ENCODE measurements around the gene MYLK.

MYLK gene

DNA sequence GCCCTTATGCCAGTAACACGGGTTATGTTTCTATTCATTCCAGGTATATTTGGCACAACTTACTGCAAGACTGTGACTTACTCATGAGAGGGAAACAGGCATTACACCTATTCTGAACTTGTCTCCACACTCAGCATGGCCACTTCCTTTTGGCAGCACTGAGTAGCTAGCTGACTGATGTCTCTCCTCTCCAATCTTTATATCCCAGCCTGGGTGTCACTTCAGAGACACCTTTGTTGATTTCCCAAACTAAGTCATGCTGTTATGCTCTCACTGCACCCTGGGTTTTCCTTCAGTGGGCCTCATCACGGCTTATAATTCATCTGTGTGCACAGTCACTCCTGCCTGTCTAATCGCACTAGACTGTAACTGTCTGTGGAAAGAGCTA, 114.8 kb downstream of the MYLK start:
- H2AFZ ChIP-seq (ENCODE audit: low read length): no peak overlapping the region
- no peaks in the 10 kb centered on the region for H3F3A ChIP-seq (ENCODE audit: low read depth)
- H3K9me3 ChIP-seq (ENCODE audit: insufficient read depth, low read depth, low read length): no peaks in the 10 kb centered on the region
- H3K27me3 ChIP-seq (ENCODE audit: insufficient read depth, low read length, poor library complexity, severe bottlenecking): no peaks in the 10 kb centered on the region
- no peak overlapping the region for H3K4me2 ChIP-seq (ENCODE audit: low read depth, low read length, poor library complexity, severe bottlenecking)
- no peak overlapping the region for H3K4me3 ChIP-seq (ENCODE audit: low read length, poor library complexity, severe bottlenecking)
- H3K9ac ChIP-seq (ENCODE audit: low read depth, low read length, poor library complexity, severe bottlenecking): no peak overlapping the region
- no peaks in the 10 kb centered on the region for H3K36me3 ChIP-seq (ENCODE audit: insufficient read depth, low read length)
- no peaks in the 10 kb centered on the region for H4K20me1 ChIP-seq (ENCODE audit: insufficient read depth, low read length, poor library complexity, severe bottlenecking)
- H3K79me2 ChIP-seq (ENCODE audit: insufficient read depth, low read length): no peaks in the 10 kb centered on the region
- TF ChIP-seq EZH2phosphoT487 (IDR thresholded peaks at IDR 0.05; ENCODE audit: borderline replicate concordance): no peak
- TF ChIP-seq, protein P1, sequence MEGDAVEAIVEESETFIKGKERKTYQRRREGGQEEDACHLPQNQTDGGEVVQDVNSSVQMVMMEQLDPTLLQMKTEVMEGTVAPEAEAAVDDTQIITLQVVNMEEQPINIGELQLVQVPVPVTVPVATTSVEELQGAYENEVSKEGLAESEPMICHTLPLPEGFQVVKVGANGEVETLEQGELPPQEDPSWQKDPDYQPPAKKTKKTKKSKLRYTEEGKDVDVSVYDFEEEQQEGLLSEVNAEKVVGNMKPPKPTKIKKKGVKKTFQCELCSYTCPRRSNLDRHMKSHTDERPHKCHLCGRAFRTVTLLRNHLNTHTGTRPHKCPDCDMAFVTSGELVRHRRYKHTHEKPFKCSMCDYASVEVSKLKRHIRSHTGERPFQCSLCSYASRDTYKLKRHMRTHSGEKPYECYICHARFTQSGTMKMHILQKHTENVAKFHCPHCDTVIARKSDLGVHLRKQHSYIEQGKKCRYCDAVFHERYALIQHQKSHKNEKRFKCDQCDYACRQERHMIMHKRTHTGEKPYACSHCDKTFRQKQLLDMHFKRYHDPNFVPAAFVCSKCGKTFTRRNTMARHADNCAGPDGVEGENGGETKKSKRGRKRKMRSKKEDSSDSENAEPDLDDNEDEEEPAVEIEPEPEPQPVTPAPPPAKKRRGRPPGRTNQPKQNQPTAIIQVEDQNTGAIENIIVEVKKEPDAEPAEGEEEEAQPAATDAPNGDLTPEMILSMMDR (conservative IDR thresholded peaks at IDR 0.05; ENCODE audit: low read length): no peak
- H3K4me1 ChIP-seq (ENCODE audit: insufficient read depth, low read length, poor library complexity, severe bottlenecking): peaks cover 31% of the 10 kb centered on the region
- H3K9me2 ChIP-seq (replicated peaks; ENCODE audit: low read depth, low read length): no peaks in the 10 kb centered on the region

DNA sequence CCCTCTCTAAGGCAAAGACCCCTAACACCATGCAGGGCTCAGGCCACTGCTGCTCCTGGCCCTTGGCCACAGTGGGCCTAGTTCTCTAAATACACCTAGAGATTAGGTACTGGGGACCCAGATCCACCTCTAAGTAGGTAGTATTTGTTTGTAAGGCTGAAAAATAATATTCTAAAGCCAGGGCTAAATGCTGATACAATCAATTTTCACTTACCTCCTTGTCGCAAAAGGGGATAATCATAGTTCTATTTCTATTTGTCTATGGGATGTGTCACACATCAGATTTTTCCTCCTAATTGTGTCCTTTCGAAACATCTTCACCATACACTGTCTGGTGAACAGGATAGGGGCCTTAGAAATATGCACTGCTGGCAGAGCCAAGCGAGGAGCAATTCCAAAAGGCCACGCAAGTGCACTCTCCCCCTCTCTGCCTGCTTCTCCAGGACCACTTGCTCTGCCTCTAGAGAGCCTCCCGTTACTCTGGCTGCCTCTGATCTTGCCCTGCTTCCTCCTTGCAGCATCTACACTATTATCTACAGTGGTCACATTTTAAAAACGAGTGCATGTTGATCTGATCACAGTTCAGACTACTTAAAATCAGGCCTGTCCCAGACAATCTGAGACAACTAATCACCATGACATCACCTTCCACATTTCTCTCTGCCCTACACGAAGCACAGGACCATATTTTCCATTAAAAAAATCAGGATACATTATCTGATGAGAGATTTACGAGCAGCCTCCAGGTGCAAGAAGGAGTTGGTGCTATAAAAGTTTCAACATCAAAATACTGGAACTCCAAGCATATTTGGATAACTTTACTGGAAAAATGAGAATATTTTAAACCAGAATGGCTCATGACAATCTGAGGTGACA, 115.4 kb downstream of the MYLK start:
- Histone ChIP-seq H3K4me2 (ENCODE audit: low read depth, low read length, poor library complexity, severe bottlenecking) (no peak overlapping the region), H3K9ac (ENCODE audit: low read depth, low read length, poor library complexity, severe bottlenecking) (no peak overlapping the region), H3K27me3 (ENCODE audit: insufficient read depth, low read length, poor library complexity, severe bottlenecking) (no peaks in the 10 kb centered on the region), H3K79me2 (ENCODE audit: insufficient read depth, low read length) (no peaks in the 10 kb centered on the region), H2AFZ (ENCODE audit: low read length) (no peak overlapping the region), H3K4me1 (ENCODE audit: insufficient read depth, low read length, poor library complexity, severe bottlenecking) (peaks cover 29% of the 10 kb centered on the region), H3F3A (ENCODE audit: low read depth) (no peaks in the 10 kb centered on the region), H3K9me3 (ENCODE audit: insufficient read depth, low read depth, low read length) (no peaks in the 10 kb centered on the region), H4K20me1 (ENCODE audit: insufficient read depth, low read length, poor library complexity, severe bottlenecking) (no peaks in the 10 kb centered on the region), H3K36me3 (ENCODE audit: insufficient read depth, low read length) (no peaks in the 10 kb centered on the region), H3K4me3 (ENCODE audit: low read length, poor library complexity, severe bottlenecking) (no peak overlapping the region), H3K9me2 (replicated peaks; ENCODE audit: low read depth, low read length) (no peaks in the 10 kb centered on the region)
- TF ChIP-seq, protein P1 (conservative IDR thresholded peaks at IDR 0.05; ENCODE audit: low read length): no peak
- TF ChIP-seq EZH2phosphoT487 (IDR thresholded peaks at IDR 0.05; ENCODE audit: borderline replicate concordance): no peak

DNA sequence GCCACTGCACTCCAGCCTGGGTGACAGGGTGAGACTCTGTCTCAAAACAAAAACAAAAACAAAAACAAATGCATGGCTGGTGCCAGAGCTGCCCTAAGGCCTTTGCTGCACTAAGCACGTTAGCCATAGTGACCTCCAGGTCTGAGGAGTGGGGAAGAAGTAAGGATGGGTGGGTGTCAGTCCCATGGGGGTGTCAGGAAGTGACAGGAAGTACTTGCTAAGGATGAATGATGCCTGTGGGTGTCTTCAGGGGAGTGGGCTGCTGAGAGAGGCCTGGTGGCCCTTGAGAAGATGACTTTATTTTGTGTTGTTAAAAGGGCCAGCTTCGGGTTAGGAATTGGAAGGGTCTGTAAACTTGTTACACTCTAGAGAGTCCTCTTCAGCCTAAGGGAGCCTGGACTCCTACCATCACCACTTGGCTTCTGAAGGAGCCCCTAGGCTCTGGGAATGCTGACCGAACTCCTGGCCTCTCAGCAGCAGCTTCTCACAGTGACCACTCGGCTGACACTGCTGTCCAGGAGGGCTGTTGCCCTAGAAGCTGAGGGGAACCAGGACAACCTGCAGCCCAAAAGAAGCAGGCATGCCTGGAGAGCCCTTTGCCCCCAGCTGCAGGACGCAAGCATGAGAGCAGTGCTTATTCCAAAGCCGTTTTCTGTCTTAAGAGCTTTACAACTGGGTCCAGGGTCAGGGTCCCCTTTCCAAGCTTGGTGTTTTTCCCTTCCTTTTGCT, 116.4 kb downstream of the MYLK start:
- TF ChIP-seq EZH2phosphoT487 (IDR thresholded peaks at IDR 0.05; ENCODE audit: borderline replicate concordance): no peak
- TF ChIP-seq, protein P1 (conservative IDR thresholded peaks at IDR 0.05; ENCODE audit: low read length): no peak
- no peaks in the 10 kb centered on the region for H3K36me3 ChIP-seq (ENCODE audit: insufficient read depth, low read length)
- no peaks in the 10 kb centered on the region for H3K9me3 ChIP-seq (ENCODE audit: insufficient read depth, low read depth, low read length)
- no peak overlapping the region for H3K9ac ChIP-seq (ENCODE audit: low read depth, low read length, poor library complexity, severe bottlenecking)
- no peaks in the 10 kb centered on the region for H3F3A ChIP-seq (ENCODE audit: low read depth)
- no peaks in the 10 kb centered on the region for H3K27me3 ChIP-seq (ENCODE audit: insufficient read depth, low read length, poor library complexity, severe bottlenecking)
- no peak overlapping the region for H3K4me2 ChIP-seq (ENCODE audit: low read depth, low read length, poor library complexity, severe bottlenecking)
- H3K9me2 ChIP-seq (replicated peaks; ENCODE audit: low read depth, low read length): no peaks in the 10 kb centered on the region
- no peaks in the 10 kb centered on the region for H4K20me1 ChIP-seq (ENCODE audit: insufficient read depth, low read length, poor library complexity, severe bottlenecking)
- H3K4me3 ChIP-seq (ENCODE audit: low read length, poor library complexity, severe bottlenecking): no peak overlapping the region
- no peak overlapping the region for H2AFZ ChIP-seq (ENCODE audit: low read length)
- peaks cover 25% of the 10 kb centered on the region for H3K4me1 ChIP-seq (ENCODE audit: insufficient read depth, low read length, poor library complexity, severe bottlenecking)
- H3K79me2 ChIP-seq (ENCODE audit: insufficient read depth, low read length): no peaks in the 10 kb centered on the region

Measured in Loucy (cell line).